WERI-Rb-1 (cell line): ENCODE data around the gene OR51S1.
"Not testable (repeated sequence)": the region's sequence is repeated elsewhere in the genome, so short reads cannot be mapped to it uniquely, and the experiment has no call there.

Experiments
- DNase-seq: peaks from one replicate; pipeline ENCODE4 v3.0.0-alpha.2; 2020
- H3K27ac ChIP-seq: fragments of 250-450 bp; sonication (Bioruptor Pico); 2 replicates; pipeline ENCODE4 v1.5.1; 2020; ENCODE audit warnings: mild to moderate bottlenecking, moderate library complexity
- H3K27me3 ChIP-seq: fragments of 250-450 bp; sonication (Bioruptor Pico); 2 replicates; pipeline ENCODE4 v1.5.1; 2021; ENCODE audit warnings: mild to moderate bottlenecking, low read depth, moderate library complexity; ENCODE audit not compliant: insufficient read depth, severe bottlenecking
- H3K36me3 ChIP-seq: fragments of 250-450 bp; sonication (Bioruptor Pico); 2 replicates; pipeline ENCODE4 v1.5.1; 2020; ENCODE audit warnings: mild to moderate bottlenecking, moderate library complexity
- H3K4me3 ChIP-seq: 2 replicates; pipeline ENCODE4 v1.5.1; 2011; ENCODE audit warnings: low read depth, mild to moderate bottlenecking, control low read depth, low read length
- H3K9me3 ChIP-seq: fragments of 250-450 bp; sonication (Bioruptor Pico); 2 replicates; pipeline ENCODE4 v1.5.1; 2021; ENCODE audit warnings: mild to moderate bottlenecking, moderate library complexity; ENCODE audit not compliant: severe bottlenecking
- CTCF ChIP-seq: IDR thresholded peaks from 2 replicates; pipeline ENCODE4 v1.5.1; 2011; ENCODE audit warnings: low read depth, mild to moderate bottlenecking, control low read depth, inconsistent platforms, low read length

The OR51S1 gene

GRCh38 chr11:4862447-4863236 is 13.6 kb upstream of the OR51S1 start:
- H3K36me3 ChIP-seq = no peaks in the 10 kb centered on the region
- no peaks in the 10 kb centered on the region for H3K9me3 ChIP-seq
- no peak overlapping the region for H3K4me3 ChIP-seq
- peaks cover 42% of the 10 kb centered on the region for H3K27me3 ChIP-seq
- no peak for DNase-seq
- TF ChIP-seq CTCF = no peak
- no peak overlapping the region for H3K27ac ChIP-seq

- H3K4me3 ChIP-seq, H3K36me3 ChIP-seq, H3K9me3 ChIP-seq, H3K27ac ChIP-seq, DNase-seq: not testable (repeated sequence)
- peaks cover 19% of the 10 kb centered on the region for H3K27me3 ChIP-seq
These were observed 5.3 kb upstream of the OR51S1 start for GRCh38 chr11:4854286-4854685.

GRCh38 chr11:4851033-4851432 is 2.0 kb upstream of the OR51S1 start:
- no peak for TF ChIP-seq CTCF
- H3K27me3 ChIP-seq = peaks cover 18% of the 10 kb centered on the region
- no peaks in the 10 kb centered on the region for H3K9me3 ChIP-seq
- H3K36me3 ChIP-seq = no peaks in the 10 kb centered on the region
- H3K27ac ChIP-seq = no peak overlapping the region
- H3K4me3 ChIP-seq = no peak overlapping the region
- no peak for DNase-seq

- Histone ChIP-seq H3K27me3 (peaks cover 38% of the 10 kb centered on the region), H3K27ac (no peak overlapping the region), H3K9me3 (no peaks in the 10 kb centered on the region), H3K36me3 (no peaks in the 10 kb centered on the region), H3K4me3 (no peak overlapping the region)
- TF ChIP-seq CTCF = no peak
- no peak for DNase-seq
These were observed 9.0 kb downstream of the OR51S1 start for GRCh38 chr11:4839851-4840549.

- no peak overlapping the region for H3K4me3 ChIP-seq
- peaks cover 53% of the 10 kb centered on the region for H3K27me3 ChIP-seq
- H3K27ac ChIP-seq = no peak overlapping the region
- TF ChIP-seq CTCF = no peak
- H3K9me3 ChIP-seq = no peaks in the 10 kb centered on the region
- DNase-seq = no peak
- no peaks in the 10 kb centered on the region for H3K36me3 ChIP-seq
These were observed 18.1 kb downstream of the OR51S1 start for GRCh38 chr11:4830909-4831308.

- H3K36me3 ChIP-seq = no peaks in the 10 kb centered on the region
- DNase-seq = no peak
- TF ChIP-seq CTCF = no peak
- no peak overlapping the region for H3K27ac ChIP-seq
- no peaks in the 10 kb centered on the region for H3K9me3 ChIP-seq
- no peak overlapping the region for H3K4me3 ChIP-seq
- H3K27me3 ChIP-seq = peaks cover 52% of the 10 kb centered on the region
These were observed 18.7 kb downstream of the OR51S1 start for GRCh38 chr11:4830346-4830745.
